BLaER1 treated with 17β-estradiol and CSF1 and Interleukin-3, amounts not matched to agents 10 nM and 100 nM (cell line): ENCODE results near the gene CFAP58.

Source experiments
- H3K27ac ChIP-seq, 11 experiments: shearing (Covaris generic); formaldehyde crosslinking; 2 replicates each; pipeline ENCODE4 v1.8.1; 2022
- H3K27me3 ChIP-seq, 11 experiments: shearing (Covaris generic); formaldehyde crosslinking; 2 replicates each; pipeline ENCODE4 v1.8.1; 2022
- H3K36me3 ChIP-seq, 11 experiments: shearing (Covaris generic); formaldehyde crosslinking; 2 replicates each; pipeline ENCODE4 v1.8.1; 2022
- H3K4me1 ChIP-seq, 10 experiments: shearing (Covaris generic); formaldehyde crosslinking; 2 replicates each; pipeline ENCODE4 v1.8.1; 2022
- H3K4me2 ChIP-seq, 11 experiments: shearing (Covaris generic); formaldehyde crosslinking; 2 replicates each; pipeline ENCODE4 v1.8.1; 2022
- H3K4me3 ChIP-seq, 10 experiments: shearing (Covaris generic); formaldehyde crosslinking; 2 replicates each; pipeline ENCODE4 v1.8.1; 2022
- H3K9ac ChIP-seq, 11 experiments: shearing (Covaris generic); formaldehyde crosslinking; 2 replicates each; pipeline ENCODE4 v1.8.1; 2022
- H3K9me3 ChIP-seq, 11 experiments: shearing (Covaris generic); formaldehyde crosslinking; replicated peaks in 1 of 11; 2 replicates each; pipeline ENCODE4 v1.8.1; 2022
- H4K20me1 ChIP-seq, 11 experiments: shearing (Covaris generic); formaldehyde crosslinking; 2 replicates each; pipeline ENCODE4 v1.8.1; 2022
- Cebpa-rat ChIP-seq, 11 experiments: shearing (Covaris generic); IDR thresholded peaks; 2 replicates each; pipeline ENCODE4 v1.8.1; 2022

Gene CFAP58

DNA sequence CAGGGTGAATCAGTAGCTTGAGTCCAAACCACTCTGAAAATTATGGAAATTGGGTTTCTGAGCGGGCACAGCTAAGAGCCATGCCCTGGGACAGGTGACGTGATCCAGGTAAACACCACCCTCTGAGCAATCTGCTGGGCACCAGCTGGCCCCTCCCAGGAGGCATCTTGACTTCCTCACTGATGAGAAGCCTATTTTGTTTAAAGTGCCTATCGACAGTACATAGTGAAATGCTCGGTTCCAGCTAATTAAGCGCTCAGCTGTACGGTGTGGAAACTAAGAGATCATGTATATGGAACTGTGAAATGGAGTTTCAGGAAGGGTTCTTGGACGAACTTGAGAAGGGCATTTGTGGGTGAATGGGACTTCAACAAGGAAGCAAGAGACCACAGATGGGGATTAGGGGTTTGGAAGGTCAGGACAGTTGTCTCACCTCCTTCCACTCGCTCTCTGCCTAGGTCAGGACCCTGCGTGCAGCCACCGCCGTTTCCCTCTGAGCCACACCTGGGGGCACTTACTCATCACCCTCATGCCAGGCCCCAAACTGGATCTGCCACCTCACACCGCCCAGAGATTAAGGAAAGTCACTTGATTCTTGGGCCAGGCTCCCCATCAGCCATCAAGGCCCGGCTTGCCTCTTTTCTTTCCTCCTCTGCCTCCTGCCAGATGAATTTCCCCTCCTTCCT, 18.5 kb upstream of the CFAP58 start:
- Histone ChIP-seq H3K4me1 (peaks cover 73 to 83% (median 77%) of the 10 kb centered on the region in 10 experiments), H3K9ac (peak overlapping the region in 10 of 11 experiments; percentile 6 to 99 (median 44); a peak in 9 of 22 replicates), H4K20me1 (peaks cover 61 to 80% (median 69%) of the 10 kb centered on the region in 11 experiments), H3K4me3 (peak overlapping the region in 7 of 10 experiments; percentile 85 to 99 (median 89); a peak in 9 of 20 replicates), H3K4me2 (peak overlapping the region; percentile 84 to 99 (median 97)), H3K9me3 (no peaks in the 10 kb centered on the region), H3K27me3 (peaks cover 0 to 6% (median 2%) of the 10 kb centered on the region in 11 experiments; a peak in 7 of 22 replicates), H3K27ac (peak overlapping the region in 7 of 11 experiments; percentile 22 to 99 (median 36); a peak in 9 of 22 replicates), H3K36me3 (peaks cover 7 to 55% (median 27%) of the 10 kb centered on the region in 11 experiments; a peak in 16 of 22 replicates)
- TF ChIP-seq Cebpa-rat (IDR thresholded peaks at IDR 0.05), result no peak

- peaks cover 62 to 73% (median 67%) of the 10 kb centered on the region in 10 experiments for H3K4me1 ChIP-seq
- H3K4me3 ChIP-seq, result peak overlapping the region; percentile 77 to 99 (median 89)
- peaks cover 43 to 61% (median 50%) of the 10 kb centered on the region in 11 experiments for H4K20me1 ChIP-seq
- peaks cover 7 to 42% (median 27%) of the 10 kb centered on the region in 11 experiments; a peak in 16 of 22 replicates for H3K36me3 ChIP-seq
- TF ChIP-seq Cebpa-rat (IDR thresholded peaks at IDR 0.05), result no peak
- H3K9ac ChIP-seq, result peak overlapping the region; percentile 93 to 99 (median 97)
- no peaks in the 10 kb centered on the region for H3K9me3 ChIP-seq
- H3K27me3 ChIP-seq, result peaks cover 0 to 14% (median 9%) of the 10 kb centered on the region in 11 experiments; a peak in 11 of 22 replicates
- H3K27ac ChIP-seq, result peak overlapping the region; percentile 10 to 100 (median 97); a peak in 21 of 22 replicates
- H3K4me2 ChIP-seq, result peak overlapping the region; percentile 84 to 99 (median 97)
These were observed 16.7 kb upstream of the CFAP58 start for GRCh38 chr10:104336821-104337467.

GRCh38 chr10:104337521-104337984, 16.1 kb upstream of the CFAP58 start:
- Histone ChIP-seq H3K9ac (peak overlapping the region; percentile 93 to 99 (median 97)), H3K27ac (peak overlapping the region; percentile 93 to 100 (median 97)), H4K20me1 (peaks cover 37 to 55% (median 44%) of the 10 kb centered on the region in 11 experiments), H3K36me3 (peaks cover 7 to 35% (median 24%) of the 10 kb centered on the region in 11 experiments; a peak in 16 of 22 replicates), H3K4me1 (peaks cover 56 to 67% (median 61%) of the 10 kb centered on the region in 10 experiments), H3K4me2 (peak overlapping the region; percentile 84 to 99 (median 97)), H3K27me3 (peaks cover 0 to 14% (median 9%) of the 10 kb centered on the region in 11 experiments; a peak in 11 of 22 replicates), H3K9me3 (no peaks in the 10 kb centered on the region), H3K4me3 (peak overlapping the region; percentile 77 to 99 (median 89))
- no peak for TF ChIP-seq Cebpa-rat (IDR thresholded peaks at IDR 0.05)

- Histone ChIP-seq H3K4me1 (peaks cover 50 to 61% (median 55%) of the 10 kb centered on the region in 10 experiments), H3K4me2 (peak within 1 kb of the TSS; percentile 84 to 99 (median 97)), H3K36me3 (peaks cover 5 to 29% (median 18%) of the 10 kb centered on the region in 11 experiments; a peak in 16 of 22 replicates), H3K9ac (peak within 1 kb of the TSS; percentile 93 to 99 (median 97)), H3K27me3 (peaks cover 0 to 14% (median 9%) of the 10 kb centered on the region in 11 experiments; a peak in 11 of 22 replicates), H3K27ac (peak within 1 kb of the TSS; percentile 93 to 100 (median 97)), H3K9me3 (no peaks in the 10 kb centered on the region), H4K20me1 (peaks cover 31 to 49% (median 38%) of the 10 kb centered on the region in 11 experiments), H3K4me3 (peak within 1 kb of the TSS; percentile 77 to 99 (median 89))
- TF ChIP-seq Cebpa-rat (IDR thresholded peaks at IDR 0.05), result no peak
These were observed 15.5 kb upstream of the CFAP58 start, which contains the start of gene ITPRIP for GRCh38 chr10:104337985-104338735. ITPRIP (minus strand) TSS chr10:104338465; CDS start chr10:104316051, 22,414 bp downstream.

DNA sequence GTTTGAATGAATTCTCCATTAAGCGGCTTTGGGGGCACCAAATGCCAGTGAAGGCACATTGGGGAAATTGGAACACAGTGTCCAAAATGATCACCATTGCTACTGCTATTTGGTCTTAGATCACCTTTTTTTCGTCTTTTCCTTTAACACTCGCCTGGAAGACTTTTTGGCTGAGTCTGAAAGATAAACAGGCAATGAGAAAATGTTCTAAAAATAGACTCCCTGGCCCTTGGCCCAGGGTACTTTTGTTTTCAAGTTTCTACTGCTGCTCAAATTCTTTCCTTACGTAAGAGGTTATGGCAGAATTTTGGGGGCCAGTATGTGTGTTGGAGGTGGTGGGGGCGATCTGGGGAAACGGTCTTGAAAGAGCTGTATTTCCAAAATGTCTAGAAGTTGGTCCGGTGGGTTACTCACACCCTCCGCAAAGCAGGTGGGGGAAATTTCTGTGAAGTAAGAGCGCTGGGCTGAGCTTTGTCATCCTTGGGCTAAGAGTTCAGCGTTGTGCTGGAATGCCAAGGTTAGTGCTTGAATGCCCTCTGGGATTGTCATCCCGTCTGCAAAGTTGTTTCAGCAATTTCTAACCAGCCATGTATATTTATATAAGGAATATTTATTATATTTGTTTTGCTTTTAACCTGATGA, 14.0 kb upstream of the CFAP58 start:
- peaks cover 0 to 14% (median 9%) of the 10 kb centered on the region in 11 experiments; a peak in 11 of 22 replicates for H3K27me3 ChIP-seq
- H3K9ac ChIP-seq, result peak overlapping the region; percentile 93 to 99 (median 97); a peak in 20 of 22 replicates
- no peak for TF ChIP-seq Cebpa-rat (IDR thresholded peaks at IDR 0.05)
- H3K4me3 ChIP-seq, result peak overlapping the region; percentile 77 to 99 (median 89)
- peak overlapping the region; percentile 84 to 99 (median 96) for H3K4me2 ChIP-seq
- H3K27ac ChIP-seq, result peak overlapping the region in 10 of 11 experiments; percentile 93 to 100 (median 98); a peak in 19 of 22 replicates
- H4K20me1 ChIP-seq, result peaks cover 16 to 35% (median 24%) of the 10 kb centered on the region in 11 experiments
- peaks cover 0 to 15% (median 8%) of the 10 kb centered on the region in 11 experiments; a peak in 15 of 22 replicates for H3K36me3 ChIP-seq
- peaks cover 35 to 47% (median 41%) of the 10 kb centered on the region in 10 experiments for H3K4me1 ChIP-seq
- no peaks in the 10 kb centered on the region for H3K9me3 ChIP-seq

GRCh38 chr10:104340111-104340526, 13.5 kb upstream of the CFAP58 start:
- Histone ChIP-seq H3K9ac (peak overlapping the region in 2 of 11 experiments; percentile 93 to 98; a peak in 2 of 22 replicates), H3K36me3 (peaks cover 0 to 10% (median 3%) of the 10 kb centered on the region in 11 experiments; a peak in 10 of 22 replicates), H3K4me2 (peak overlapping the region; percentile 84 to 99 (median 96); a peak in 21 of 22 replicates), H3K27me3 (peaks cover 0 to 14% (median 9%) of the 10 kb centered on the region in 11 experiments; a peak in 11 of 22 replicates), H3K27ac (no peak overlapping the region), H3K4me1 (peaks cover 30 to 41% (median 36%) of the 10 kb centered on the region in 10 experiments), H3K4me3 (no peak overlapping the region; a peak in 1 of 20 replicates), H4K20me1 (peaks cover 11 to 29% (median 19%) of the 10 kb centered on the region in 11 experiments), H3K9me3 (no peaks in the 10 kb centered on the region)
- TF ChIP-seq Cebpa-rat (IDR thresholded peaks at IDR 0.05), result no peak

GRCh38 chr10:104340641-104341040, 13.0 kb upstream of the CFAP58 start:
- H3K4me2 ChIP-seq, result peak overlapping the region; percentile 84 to 99 (median 96); a peak in 21 of 22 replicates
- TF ChIP-seq Cebpa-rat (IDR thresholded peaks at IDR 0.05), result no peak
- peaks cover 0 to 5% (median 0%) of the 10 kb centered on the region in 11 experiments; a peak in 5 of 22 replicates for H3K36me3 ChIP-seq
- H3K4me1 ChIP-seq, result peaks cover 26 to 36% (median 31%) of the 10 kb centered on the region in 10 experiments
- no peak overlapping the region for H3K4me3 ChIP-seq
- H3K27ac ChIP-seq, result no peak overlapping the region
- H4K20me1 ChIP-seq, result peaks cover 6 to 24% (median 13%) of the 10 kb centered on the region in 11 experiments
- peaks cover 0 to 14% (median 9%) of the 10 kb centered on the region in 11 experiments; a peak in 11 of 22 replicates for H3K27me3 ChIP-seq
- no peaks in the 10 kb centered on the region for H3K9me3 ChIP-seq
- no peak overlapping the region for H3K9ac ChIP-seq
